IMR-90 (cell line): ENCODE measurements around the gene ZBTB3. TPM values are rescaled to one million over a fixed set of nuclear protein-coding genes. Genes with fewer than 3 reads are reported as not detected.

Source experiments
- ATAC-seq: fragments of 200-7000 bp; cut with Tn5 transposase; 2 replicates; pipeline ENCODE4 v1.9.1; 2020; ENCODE audit warnings: low read depth, mild to moderate bottlenecking, moderate library complexity
- BruUV-seq: library from RNA; stranded (reverse); fragments of 400-500 nt; replicated peaks from 2 replicates; lab custom pipeline; 2021; lab: Mats Ljungman, UMichigan
- CTCF ChIA-PET: fragments of 300-600 bp; formaldehyde crosslinking; extraction: SDS; loops from one replicate; lab custom pipeline; 2021; ENCODE audit warnings: antibody characterized with exemption; lab: Yijun Ruan, JAX
- POLR2A ChIA-PET: fragments of 300-600 bp; sonication (Branson Sonifier 250); formaldehyde crosslinking; loops from one replicate; lab custom pipeline; 2022; ENCODE audit warnings: antibody characterized with exemption; ENCODE audit not compliant: unreplicated experiment; lab: Charles Lee
- DNase-seq: peaks from one replicate; pipeline ENCODE4 v3.0.0; 2013
- H2AFZ ChIP-seq: replicated peaks from 2 replicates; pipeline ENCODE3; 2013; ENCODE audit warnings: low read length, mild to moderate bottlenecking; ENCODE audit not compliant: poor library complexity
- H2AK5ac ChIP-seq: 2 replicates; pipeline ENCODE4 v1.6.1; 2013; ENCODE audit warnings: low read depth, low read length, inconsistent platforms
- H2AK9ac ChIP-seq: replicated peaks from 2 replicates; pipeline ENCODE3; 2013; ENCODE audit warnings: mild to moderate bottlenecking, low read depth, low read length, moderate library complexity; ENCODE audit not compliant: poor library complexity
- H2BK120ac ChIP-seq: 2 replicates; pipeline ENCODE4 v1.6.1; 2013; ENCODE audit warnings: low read depth, low read length, inconsistent platforms
- H2BK15ac ChIP-seq: 3 replicates; pipeline ENCODE4 v1.6.1; 2013; ENCODE audit warnings: low read depth, low read length, inconsistent platforms
- H2BK20ac ChIP-seq: 2 replicates; pipeline ENCODE4 v1.6.1; 2013; ENCODE audit warnings: low read depth, mild to moderate bottlenecking, inconsistent platforms, low read length, moderate library complexity
- H2BK5ac ChIP-seq: 2 replicates; pipeline ENCODE4 v1.6.1; 2013; ENCODE audit warnings: mild to moderate bottlenecking, low read depth, low read length, inconsistent platforms; ENCODE audit not compliant: poor library complexity, severe bottlenecking
- H3K14ac ChIP-seq: replicated peaks from 2 replicates; pipeline ENCODE4 v1.6.1; 2013; ENCODE audit warnings: low read depth, low read length, inconsistent platforms
- H3K18ac ChIP-seq: 2 replicates; pipeline ENCODE4 v1.6.1; 2013; ENCODE audit warnings: low read depth, low read length, control low read depth
- H3K23ac ChIP-seq: 2 replicates; pipeline ENCODE4 v1.6.1; 2013; ENCODE audit warnings: low read depth, low read length, inconsistent platforms
- H3K27ac ChIP-seq: 2 replicates; pipeline ENCODE4 v1.5.1; 2013; ENCODE audit warnings: mild to moderate bottlenecking, control low read depth, low read length; ENCODE audit not compliant: insufficient read depth
- H3K27me3 ChIP-seq: 2 replicates; pipeline ENCODE4 v1.6.1; 2013; ENCODE audit warnings: low read length; ENCODE audit not compliant: control insufficient read depth, insufficient read depth
- H3K36me3 ChIP-seq: 2 replicates; pipeline ENCODE4 v1.6.1; 2013; ENCODE audit warnings: low read length, mixed read lengths; ENCODE audit not compliant: control insufficient read depth, insufficient read depth
- H3K4ac ChIP-seq: 2 replicates; pipeline ENCODE4 v1.6.1; 2013; ENCODE audit warnings: low read depth, low read length, inconsistent platforms
- H3K4me1 ChIP-seq: 2 replicates; pipeline ENCODE4 v1.6.1; 2013; ENCODE audit warnings: low read length, mixed read lengths; ENCODE audit not compliant: control insufficient read depth, insufficient read depth
- H3K4me2 ChIP-seq: 2 replicates; pipeline ENCODE4 v1.6.1; 2013; ENCODE audit warnings: low read depth, mild to moderate bottlenecking, control low read depth, low read length, moderate library complexity
- H3K4me3 ChIP-seq: 2 replicates; pipeline ENCODE4 v1.5.1; 2013; ENCODE audit warnings: low read depth, mild to moderate bottlenecking, control low read depth, low read length, moderate library complexity; ENCODE audit not compliant: insufficient read depth
- H3K56ac ChIP-seq: 2 replicates; pipeline ENCODE4 v1.6.1; 2013; ENCODE audit warnings: low read length, inconsistent platforms; ENCODE audit not compliant: insufficient read depth; ENCODE audit errors: extremely low read depth
- H3K79me1 ChIP-seq, 2 experiments: 2 replicates each; pipeline ENCODE4 v1.6.1; 2013; ENCODE audit warnings: low read length in 2 of 2, inconsistent platforms in 1 of 2, low read depth in 1 of 2
- H3K9ac ChIP-seq: 2 replicates; pipeline ENCODE4 v1.6.1; 2013; ENCODE audit warnings: low read depth, low read length, control low read depth
- H3K9me1 ChIP-seq: 2 replicates; pipeline ENCODE4 v1.6.1; 2013; ENCODE audit warnings: low read length, inconsistent platforms; ENCODE audit not compliant: insufficient read depth
- H3K9me3 ChIP-seq: 2 replicates; pipeline ENCODE4 v1.6.1; 2013; ENCODE audit warnings: low read length; ENCODE audit not compliant: control insufficient read depth, insufficient read depth
- H4K20me1 ChIP-seq: 2 replicates; pipeline ENCODE4 v1.6.1; 2013; ENCODE audit warnings: low read length, inconsistent platforms; ENCODE audit not compliant: insufficient read depth
- H4K5ac ChIP-seq: 2 replicates; pipeline ENCODE4 v1.6.1; 2013; ENCODE audit warnings: mild to moderate bottlenecking, low read depth, low read length, control low read depth
- H4K8ac ChIP-seq, 2 experiments: 2 replicates each; pipeline ENCODE4 v1.6.1; 2013; ENCODE audit warnings: low read depth in 2 of 2, low read length in 2 of 2, control low read depth in 1 of 2, inconsistent platforms in 1 of 2
- H4K91ac ChIP-seq: 2 replicates; pipeline ENCODE4 v1.6.1; 2013; ENCODE audit warnings: low read depth, low read length, inconsistent platforms; ENCODE audit not compliant: insufficient read depth
- NFE2L2 ChIP-seq: fragments of 150-350 bp; IDR thresholded peaks from 2 replicates; pipeline ENCODE4 v1.6.1; 2016; ENCODE audit warnings: low read depth, mild to moderate bottlenecking, low read length
- RAD21 ChIP-seq: IDR thresholded peaks from 2 replicates; pipeline ENCODE4 v1.6.1; 2012; ENCODE audit warnings: low read length, improper control_type of control experiment
- USF2 ChIP-seq: fragments of 150-350 bp; IDR thresholded peaks from 2 replicates; pipeline ENCODE4 v1.6.1; 2017; ENCODE audit warnings: mild to moderate bottlenecking, antibody characterized with exemption, low read length, low read depth
- WGBS, 2 experiments: methylation state at CpG; one replicate each; pipeline versions ENCODE4 v1.1.5 to v1.1.7; 2013; ENCODE audit warnings: missing lambda C conversion rate in 2 of 2; ENCODE audit not compliant: insufficient read length in 1 of 2; ENCODE audit errors: extremely low coverage in 2 of 2; 5-methylcytosine and 5-hydroxymethylcytosine counted together
- dilution Hi-C: fragments of 300-500 bp; cut with HindIII; formaldehyde crosslinking; loops from one replicate; pipeline ENCODE4 v1.14.3; 2018; ENCODE audit warnings: low sequenced_read_pairs; ENCODE audit not compliant: unreplicated experiment
- in situ Hi-C: fragments of 300-500 bp; cut with MboI; formaldehyde crosslinking; loops from 3 replicates; pipeline ENCODE4 v1.14.3; 2019; ENCODE audit warnings: low sequenced_read_pairs, inconsistent platforms, mixed read lengths
- intact Hi-C: fragments of 100-400 bp; cut with micrococcal nuclease; formaldehyde crosslinking; loops from 2 replicates; pipeline ENCODE4 v1.10.0; 2022
- polyA plus RNA-seq, 3 experiments: library from polyadenylated mRNA; depleted of rRNA; stranded (reverse); fragments of >200 nt; gene quantifications; 2 replicates each; pipeline ENCODE4 v1.2.3, GENCODE V29; 2012; ENCODE audit warnings: low replicate concordance in 1 of 3
- total RNA-seq: library from RNA; depleted of rRNA; stranded (reverse); fragments of >200 nt; gene quantifications from 2 replicates; pipeline ENCODE4 v1.2.3, GENCODE V29; 2012

ZBTB3 gene
- total and polyA plus RNA-seq, 2 of the 4 experiments (the other 2 are of a cell fraction), result 3.4 to 8.1 TPM

DNA sequence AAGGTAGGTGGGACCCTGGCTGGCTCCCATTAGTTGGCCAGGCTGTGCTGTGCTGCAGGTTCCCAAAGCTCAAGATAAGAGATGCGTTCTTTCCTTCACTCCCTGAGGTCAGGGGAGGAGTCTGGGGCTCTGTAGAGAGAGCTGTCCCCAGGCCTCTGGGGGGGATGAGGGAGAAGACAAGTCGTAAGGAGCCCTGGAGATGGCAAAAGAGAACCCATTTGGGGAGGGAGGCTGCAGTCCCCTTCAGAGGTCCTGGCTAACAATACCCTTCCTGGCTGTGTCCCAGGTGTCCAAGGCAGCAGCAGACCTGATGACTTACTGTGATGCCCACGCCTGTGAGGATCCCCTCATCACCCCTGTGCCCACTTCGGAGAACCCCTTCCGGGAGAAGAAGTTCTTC is 45.6 kb downstream of the ZBTB3 start:
- H2AFZ ChIP-seq, result no peak overlapping the region
- TF ChIP-seq RAD21 (no peak), USF2 (no peak), NFE2L2 (no peak)
- ChIA-PET POLR2A (no interaction called here), CTCF (no interaction called here)
- peak overlapping the region; percentile 86; the same call in 1 of the 2 replicates for H3K27ac ChIP-seq
- dilution Hi-C loops, result no loop called here
- H3K14ac ChIP-seq, result peak overlapping the region; percentile 88; the same call in 1 of the 2 replicates
- H2AK9ac ChIP-seq, result peak overlapping the region; percentile 97
- no peaks in the 10 kb centered on the region for H3K27me3 ChIP-seq
- H3K4me2 ChIP-seq, result peak overlapping the region; percentile 86
- H3K79me1 ChIP-seq, result peaks cover 20 to 58% of the 10 kb centered on the region in 2 experiments
- H2BK15ac ChIP-seq, result no peak overlapping the region
- H3K56ac ChIP-seq, result no peak overlapping the region
- ATAC-seq (no peak), DNase-seq (no peak)
- peak overlapping the region; percentile 86; the same call in 1 of the 2 replicates for H3K4ac ChIP-seq
- no peak overlapping the region for H2BK120ac ChIP-seq
- no peak overlapping the region for H3K18ac ChIP-seq
- H4K91ac ChIP-seq, result peak overlapping the region; percentile 72
- H3K4me3 ChIP-seq, result no peak overlapping the region
- H2BK5ac ChIP-seq, result no peak overlapping the region
- H3K36me3 ChIP-seq, result peaks cover 18% of the 10 kb centered on the region
- peak overlapping the region; percentile 55; the same call in 1 of the 2 replicates for H3K23ac ChIP-seq
- intact Hi-C loops, result no loop called here
- 83% methylated on average over 2 of the region's 5 CpGs; no CpG with 5 or more reads in 1 of the 2 experiments for WGBS, 2 experiments
- in situ Hi-C loops, result no loop called here
- H3K9me3 ChIP-seq, result no peaks in the 10 kb centered on the region
- H3K9me1 ChIP-seq, result peaks cover 17% of the 10 kb centered on the region
- H2AK5ac ChIP-seq, result peak overlapping the region; percentile 58
- no peaks in the 10 kb centered on the region for H4K20me1 ChIP-seq
- BruUV-seq, result no TSS peak
- H2BK20ac ChIP-seq, result no peak overlapping the region
- H3K4me1 ChIP-seq, result peaks cover 17% of the 10 kb centered on the region
- H3K9ac ChIP-seq, result peak overlapping the region; percentile 82; the same call in 1 of the 2 replicates
- peak overlapping the region; percentile 86 for H4K5ac ChIP-seq
- peak overlapping the region; percentile 93 to 97; a peak in 3 of 4 replicates for H4K8ac ChIP-seq
